ENCODE data around the gene GRIA4. TPM values are rescaled to one million over a fixed set of nuclear protein-coding genes. Genes with fewer than 3 reads are reported as not detected.

Gene GRIA4
- total and polyA plus RNA-seq, 2 donors (not counting 1 experiment from before 2014, with no cell fraction given), result not detected

DNA sequence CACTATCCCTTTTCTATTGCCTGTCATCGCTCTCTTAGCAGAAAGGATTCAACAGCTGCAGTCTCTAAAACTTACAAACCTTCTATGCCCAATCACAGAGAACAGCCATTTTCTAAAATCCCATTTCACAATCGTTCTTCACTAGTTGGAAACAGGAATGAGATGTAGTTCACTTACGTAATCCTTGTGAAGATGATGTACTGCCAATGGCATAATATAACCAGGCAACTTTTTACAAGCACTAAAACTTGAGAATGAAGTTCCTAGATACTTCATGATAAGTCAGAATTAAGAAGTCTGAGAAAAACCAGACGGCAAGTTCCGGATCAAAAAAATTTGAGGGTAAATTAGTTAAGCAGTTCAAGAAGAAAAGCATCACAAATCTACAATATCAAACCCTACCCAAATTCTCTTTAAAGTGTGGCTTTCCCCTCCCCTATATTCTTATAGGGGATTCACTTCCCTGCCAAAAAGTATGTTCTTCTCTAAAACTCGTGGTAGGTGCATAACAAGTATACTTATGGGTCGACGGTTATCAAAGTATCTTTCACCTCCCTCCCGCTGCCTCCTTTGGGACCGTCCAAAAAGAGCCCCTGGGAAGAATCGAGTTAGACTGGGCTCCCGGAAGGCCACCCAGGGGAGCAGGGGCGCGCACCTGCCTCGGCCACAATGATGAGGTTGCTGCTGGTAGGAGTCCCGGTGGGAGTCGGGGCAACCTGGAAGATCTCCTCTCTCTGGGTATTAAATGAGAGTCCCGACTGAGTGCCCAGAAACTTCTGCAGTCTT is 411.5 kb downstream of the GRIA4 start:
- Mint-ChIP-seq H3K4me3 (peak overlapping the region; percentile 91), H3K4me1 (peaks cover 46% of the 10 kb centered on the region), H3K27me3 (no peaks in the 10 kb centered on the region), H3K9me3 (ENCODE audit: insufficient read depth) (no peaks in the 10 kb centered on the region), H3K27ac (peak overlapping the region; percentile 86)
- Histone ChIP-seq H3K9ac (ENCODE audit: low read length) (peak overlapping the region; percentile 88), H3K27ac (ENCODE audit: low read length in 2 of 2) (peak overlapping the region; percentile 71 to 83), H3K36me3 (replicated peaks in 1 of 2; ENCODE audit: control extremely low read depth in 1 of 2, control insufficient read depth in 1 of 2, extremely low read depth in 1 of 2, insufficient read depth in 2 of 2, low read length in 1 of 2) (no peaks in the 10 kb centered on the region), H3K4me2 (replicated peaks; ENCODE audit: low read depth, low read length, poor library complexity, severe bottlenecking) (peak overlapping the region; percentile 79), H3K4me3 (ENCODE audit: control extremely low read depth in 1 of 5, extremely low read depth in 1 of 5, insufficient read depth in 1 of 5, low read depth in 2 of 5, low read length in 4 of 5) (peak overlapping the region; percentile 66 to 96 (median 82)), H4K20me1 (ENCODE audit: control insufficient read depth, insufficient read depth, low read length, poor library complexity, severe bottlenecking) (peaks cover under 1% of the 10 kb centered on the region), H3K79me2 (ENCODE audit: control insufficient read depth, insufficient read depth, low read length) (peaks cover 38% of the 10 kb centered on the region), H3K4me1 (ENCODE audit: control insufficient read depth in 2 of 2, insufficient read depth in 2 of 2, low read length in 2 of 2) (peaks cover 11 to 19% of the 10 kb centered on the region in 2 donors), H2AFZ (ENCODE audit: insufficient read depth, low read depth, low read length, poor library complexity, severe bottlenecking) (peak overlapping the region; percentile 95), H3K27me3 (replicated peaks in 1 of 4; ENCODE audit: control extremely low read depth in 1 of 4, control insufficient read depth in 3 of 4, insufficient read depth in 4 of 4, low read length in 3 of 4) (no peaks in the 10 kb centered on the region), H3K9me3 (ENCODE audit: control extremely low read depth in 1 of 3, control insufficient read depth in 2 of 3, insufficient read depth in 1 of 3, low read length in 2 of 3) (peaks cover 0 to 1% (median 0%) of the 10 kb centered on the region in 3 donors)
- ATAC-seq (ENCODE audit: low read depth) (no peak), DNase-seq (no peak)
- TF ChIP-seq, protein P1, sequence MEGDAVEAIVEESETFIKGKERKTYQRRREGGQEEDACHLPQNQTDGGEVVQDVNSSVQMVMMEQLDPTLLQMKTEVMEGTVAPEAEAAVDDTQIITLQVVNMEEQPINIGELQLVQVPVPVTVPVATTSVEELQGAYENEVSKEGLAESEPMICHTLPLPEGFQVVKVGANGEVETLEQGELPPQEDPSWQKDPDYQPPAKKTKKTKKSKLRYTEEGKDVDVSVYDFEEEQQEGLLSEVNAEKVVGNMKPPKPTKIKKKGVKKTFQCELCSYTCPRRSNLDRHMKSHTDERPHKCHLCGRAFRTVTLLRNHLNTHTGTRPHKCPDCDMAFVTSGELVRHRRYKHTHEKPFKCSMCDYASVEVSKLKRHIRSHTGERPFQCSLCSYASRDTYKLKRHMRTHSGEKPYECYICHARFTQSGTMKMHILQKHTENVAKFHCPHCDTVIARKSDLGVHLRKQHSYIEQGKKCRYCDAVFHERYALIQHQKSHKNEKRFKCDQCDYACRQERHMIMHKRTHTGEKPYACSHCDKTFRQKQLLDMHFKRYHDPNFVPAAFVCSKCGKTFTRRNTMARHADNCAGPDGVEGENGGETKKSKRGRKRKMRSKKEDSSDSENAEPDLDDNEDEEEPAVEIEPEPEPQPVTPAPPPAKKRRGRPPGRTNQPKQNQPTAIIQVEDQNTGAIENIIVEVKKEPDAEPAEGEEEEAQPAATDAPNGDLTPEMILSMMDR (IDR thresholded peaks at IDR 0.05), result no peak
- TF ChIP-seq EZH2 (IDR thresholded peaks at IDR 0.05; ENCODE audit: borderline replicate concordance, insufficient read depth, low read depth, low read length, poor library complexity, severe bottlenecking), result no peak
- intact Hi-C loops (cut with micrococcal nuclease), result loop anchor here (5.0 kb wide), 3 partner anchors 1314 to 1986 kb away; partner anchors contain the start of genes ALKBH8 and CUL5
- ChIA-PET CTCF (no interaction called here), POLR2A (no interaction called here)
- WGBS (ENCODE audit: insufficient coverage), result 0% methylated on average over 8 of the region's 18 CpGs

Data from B cell (primary cell).